ENCODE measurements around the gene IQSEC3.

IQSEC3 gene

DNA sequence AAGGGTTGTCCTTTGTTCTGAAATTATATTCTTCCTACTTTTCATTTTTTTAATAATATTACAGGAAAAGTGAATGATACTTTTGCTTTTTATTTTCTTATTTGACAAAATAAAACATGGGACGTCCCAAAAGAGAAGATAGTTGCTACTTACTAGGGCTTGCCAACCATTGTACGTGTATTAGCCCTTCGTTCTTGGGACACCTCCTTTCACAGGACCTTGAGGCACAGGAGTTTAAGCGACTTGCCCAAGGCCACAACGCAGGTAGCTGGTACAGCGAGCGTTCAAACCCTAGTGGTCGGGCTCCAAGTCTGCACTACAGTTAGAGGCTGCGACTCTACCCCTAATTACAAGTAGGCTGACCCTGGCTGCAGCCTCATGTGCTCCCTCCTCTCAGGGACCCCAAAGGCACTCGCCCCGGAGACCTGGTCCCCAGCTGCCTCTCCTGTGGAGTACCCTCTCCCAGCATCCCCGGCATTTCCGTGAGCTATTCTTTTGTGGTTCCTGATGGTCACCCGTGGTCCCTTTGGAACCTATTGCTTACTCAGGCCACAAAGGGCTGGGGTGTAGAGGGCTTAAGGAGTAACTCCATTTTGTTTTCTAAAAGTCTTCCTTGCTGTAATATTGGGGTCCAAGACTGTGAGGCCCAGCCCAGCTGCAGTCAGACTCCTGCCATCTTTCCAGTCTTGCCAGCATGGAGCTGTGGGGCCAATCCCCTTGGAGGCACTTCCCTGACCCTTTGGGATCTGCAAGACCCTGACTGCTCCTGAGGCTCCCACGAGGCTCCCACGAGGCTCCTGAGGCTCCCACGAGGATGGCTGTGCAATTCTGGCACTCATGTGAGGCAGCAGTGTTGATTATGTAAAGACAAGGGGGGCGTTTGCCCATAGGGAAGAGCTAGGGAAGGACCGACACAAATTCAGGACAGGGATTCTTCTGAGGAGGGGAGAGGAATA, 49.7 kb downstream of the IQSEC3 start:
- WGBS, 2 donors (ENCODE audit: extremely low coverage in 2 of 2, insufficient read length in 2 of 2, insufficient replicate concordance in 1 of 2): no CpG with 5 or more reads among the region's 19 CpGs
- no peak overlapping the region for H3K14ac ChIP-seq (ENCODE audit: low read length)
- H3K27me3 ChIP-seq (ENCODE audit: control insufficient read depth in 3 of 3, insufficient read depth in 3 of 3, low read depth in 1 of 3, low read length in 3 of 3): peaks cover 0 to 21% (median 0%) of the 10 kb centered on the region in 3 experiments

DNA sequence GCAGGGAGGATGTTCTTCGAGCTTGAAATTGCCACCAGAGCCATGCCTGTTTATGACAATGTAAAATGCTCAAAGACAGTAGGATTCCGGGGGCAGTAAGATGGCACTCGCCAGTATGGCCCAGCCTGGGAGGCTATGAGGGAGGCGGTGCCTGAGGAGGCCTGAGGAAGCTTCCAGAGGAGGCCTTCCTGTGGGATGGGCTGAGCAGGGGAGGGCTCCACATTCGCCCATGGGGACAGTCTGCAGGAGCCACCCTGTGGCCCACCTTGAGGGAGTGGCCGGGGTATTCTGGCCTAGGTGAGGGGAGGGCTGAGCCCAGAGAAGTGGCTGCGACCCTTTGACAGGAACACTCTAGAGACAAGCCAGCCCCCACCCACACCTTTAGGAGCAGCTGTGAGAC, 50.7 kb downstream of the IQSEC3 start:
- WGBS, 2 donors (ENCODE audit: extremely low coverage in 2 of 2, insufficient read length in 2 of 2, insufficient replicate concordance in 1 of 2): no CpG with 5 or more reads among the region's 7 CpGs
- no peak overlapping the region for H3K4ac ChIP-seq (ENCODE audit: low read length)
- no peaks in the 10 kb centered on the region for H3K79me1 ChIP-seq (ENCODE audit: low read depth, low read length)
- H3K36me3 ChIP-seq (replicated peaks in 1 of 2; ENCODE audit: control insufficient read depth in 2 of 2, insufficient read depth in 2 of 2, low read length in 2 of 2): no peaks in the 10 kb centered on the region
- no peak overlapping the region for H2BK120ac ChIP-seq (ENCODE audit: low read depth, low read length)
- no peak overlapping the region for H4K91ac ChIP-seq (ENCODE audit: low read depth, low read length, poor library complexity)
- no peak overlapping the region for H2BK12ac ChIP-seq (ENCODE audit: low read length)
- H4K8ac ChIP-seq (ENCODE audit: low read depth, low read length): no peak overlapping the region
- no peak for DNase-seq (ENCODE audit: low spot score)
- no peaks in the 10 kb centered on the region for H3K9me3 ChIP-seq (replicated peaks in 1 of 2; ENCODE audit: control insufficient read depth in 2 of 2, insufficient read depth in 1 of 2, low read depth in 1 of 2, low read length in 2 of 2)
- H3K4me1 ChIP-seq (ENCODE audit: control insufficient read depth in 2 of 2, insufficient read depth in 1 of 2, low read depth in 1 of 2, low read length in 2 of 2): no peaks in the 10 kb centered on the region
- H3K4me2 ChIP-seq (ENCODE audit: insufficient read depth, low read length, poor library complexity, severe bottlenecking): no peak overlapping the region
- no peak overlapping the region for H2AFZ ChIP-seq (ENCODE audit: low read length)
- peak overlapping the region; percentile 33 for H2BK15ac ChIP-seq (ENCODE audit: low read length)
- H2BK5ac ChIP-seq (ENCODE audit: low read length): no peak overlapping the region
- H3K27ac ChIP-seq (replicated peaks; ENCODE audit: low read length): no peak overlapping the region
- peak overlapping the region; percentile 68 for H3K18ac ChIP-seq (ENCODE audit: low read length)
- H3K14ac ChIP-seq (ENCODE audit: low read length): no peak overlapping the region
- H2AK5ac ChIP-seq (ENCODE audit: low read depth, low read length): no peak overlapping the region
- H3K4me3 ChIP-seq (ENCODE audit: low read length in 2 of 2): no peak overlapping the region
- peaks cover 0 to 15% (median 0%) of the 10 kb centered on the region in 3 experiments for H3K27me3 ChIP-seq (ENCODE audit: control insufficient read depth in 3 of 3, insufficient read depth in 3 of 3, low read depth in 1 of 3, low read length in 3 of 3)
- H3K23ac ChIP-seq (ENCODE audit: low read depth, low read length, poor library complexity): no peak overlapping the region
- H3K9ac ChIP-seq (ENCODE audit: low read depth, low read length, poor library complexity): no peak overlapping the region

More for the DNA sequence above, 49.7 kb downstream of the IQSEC3 start:
- Histone ChIP-seq H2AFZ (ENCODE audit: low read length) (no peak overlapping the region), H2BK15ac (ENCODE audit: low read length) (no peak overlapping the region), H4K8ac (ENCODE audit: low read depth, low read length) (no peak overlapping the region), H4K91ac (ENCODE audit: low read depth, low read length, poor library complexity) (no peak overlapping the region), H3K23ac (ENCODE audit: low read depth, low read length, poor library complexity) (no peak overlapping the region), H3K9me3 (replicated peaks in 1 of 2; ENCODE audit: control insufficient read depth in 2 of 2, insufficient read depth in 1 of 2, low read depth in 1 of 2, low read length in 2 of 2) (no peaks in the 10 kb centered on the region), H2BK120ac (ENCODE audit: low read depth, low read length) (no peak overlapping the region), H2BK5ac (ENCODE audit: low read length) (no peak overlapping the region), H3K18ac (ENCODE audit: low read length) (no peak overlapping the region), H2BK12ac (ENCODE audit: low read length) (no peak overlapping the region), H3K9ac (ENCODE audit: low read depth, low read length, poor library complexity) (no peak overlapping the region), H3K27ac (replicated peaks; ENCODE audit: low read length) (no peak overlapping the region), H2AK5ac (ENCODE audit: low read depth, low read length) (no peak overlapping the region), H3K4ac (ENCODE audit: low read length) (no peak overlapping the region), H3K36me3 (replicated peaks in 1 of 2; ENCODE audit: control insufficient read depth in 2 of 2, insufficient read depth in 2 of 2, low read length in 2 of 2) (no peaks in the 10 kb centered on the region), H3K4me1 (ENCODE audit: control insufficient read depth in 2 of 2, insufficient read depth in 1 of 2, low read depth in 1 of 2, low read length in 2 of 2) (no peaks in the 10 kb centered on the region), H3K79me1 (ENCODE audit: low read depth, low read length) (no peaks in the 10 kb centered on the region), H3K4me2 (ENCODE audit: insufficient read depth, low read length, poor library complexity, severe bottlenecking) (no peak overlapping the region), H3K4me3 (ENCODE audit: low read length in 2 of 2) (no peak overlapping the region)
- no peak for DNase-seq (ENCODE audit: low spot score)

DNA sequence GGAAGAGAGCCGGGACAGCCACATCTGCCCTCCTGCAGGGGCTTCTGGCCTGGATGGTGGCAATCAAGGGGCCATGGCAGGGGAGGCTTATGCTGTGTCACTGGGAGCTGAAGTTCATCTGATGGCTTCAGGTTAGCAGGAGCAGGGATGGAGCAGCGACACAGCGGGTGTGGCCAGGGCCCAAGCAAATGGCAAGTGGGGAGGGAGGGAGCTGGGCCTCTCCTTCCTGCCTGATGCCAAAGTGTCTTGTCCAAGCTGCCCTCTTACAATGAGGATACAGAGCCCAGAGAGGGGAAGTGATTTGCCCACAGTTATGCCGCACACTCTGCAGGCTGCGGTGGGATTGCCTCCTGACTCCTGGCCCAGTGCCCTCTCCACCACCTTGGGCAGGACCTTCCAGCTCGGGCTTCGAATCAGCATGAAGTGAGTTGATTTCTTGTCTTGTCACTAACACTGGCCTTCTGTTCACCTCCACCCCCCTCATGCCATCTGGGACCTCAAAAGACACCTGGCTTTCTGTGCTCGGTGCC, 51.3 kb downstream of the IQSEC3 start:
- no CpG with 5 or more reads among the region's 8 CpGs for WGBS, 2 donors (ENCODE audit: extremely low coverage in 2 of 2, insufficient read length in 2 of 2, insufficient replicate concordance in 1 of 2)

DNA sequence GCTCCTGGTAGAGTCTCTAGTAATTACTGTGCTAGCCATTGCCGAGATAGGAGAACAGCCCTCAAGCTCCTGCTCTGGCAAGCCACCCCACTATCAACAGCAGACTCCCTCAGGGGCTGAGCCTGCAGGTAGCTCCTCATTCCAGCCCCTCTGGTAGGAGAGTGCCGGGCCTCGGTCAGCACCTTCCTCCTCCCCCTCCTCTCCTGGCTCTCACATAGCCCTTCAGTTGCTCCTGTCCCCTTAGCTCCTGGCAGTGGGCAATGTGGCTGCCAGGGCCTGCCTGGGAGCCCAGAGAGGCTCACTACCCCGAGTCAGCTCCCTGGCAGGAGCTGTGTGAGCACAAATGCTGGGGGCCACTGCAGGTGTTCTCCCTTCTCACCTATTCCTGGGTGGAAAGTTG, 52.0 kb downstream of the IQSEC3 start:
- Histone ChIP-seq H2BK5ac (ENCODE audit: low read length) (no peak overlapping the region), H3K27me3 (ENCODE audit: control insufficient read depth in 3 of 3, insufficient read depth in 3 of 3, low read depth in 1 of 3, low read length in 3 of 3) (peaks cover 0 to 9% (median 0%) of the 10 kb centered on the region in 3 experiments), H3K4me3 (ENCODE audit: low read length in 2 of 2) (no peak overlapping the region), H2AFZ (ENCODE audit: low read length) (no peak overlapping the region), H3K9me3 (replicated peaks in 1 of 2; ENCODE audit: control insufficient read depth in 2 of 2, insufficient read depth in 1 of 2, low read depth in 1 of 2, low read length in 2 of 2) (no peaks in the 10 kb centered on the region), H3K4ac (ENCODE audit: low read length) (no peak overlapping the region), H3K79me1 (ENCODE audit: low read depth, low read length) (no peaks in the 10 kb centered on the region), H3K23ac (ENCODE audit: low read depth, low read length, poor library complexity) (no peak overlapping the region), H3K18ac (ENCODE audit: low read length) (no peak overlapping the region), H2BK120ac (ENCODE audit: low read depth, low read length) (no peak overlapping the region), H3K36me3 (replicated peaks in 1 of 2; ENCODE audit: control insufficient read depth in 2 of 2, insufficient read depth in 2 of 2, low read length in 2 of 2) (no peaks in the 10 kb centered on the region), H2AK5ac (ENCODE audit: low read depth, low read length) (no peak overlapping the region), H2BK12ac (ENCODE audit: low read length) (no peak overlapping the region), H3K9ac (ENCODE audit: low read depth, low read length, poor library complexity) (no peak overlapping the region), H3K4me2 (ENCODE audit: insufficient read depth, low read length, poor library complexity, severe bottlenecking) (no peak overlapping the region), H4K8ac (ENCODE audit: low read depth, low read length) (no peak overlapping the region), H3K27ac (replicated peaks; ENCODE audit: low read length) (no peak overlapping the region), H4K91ac (ENCODE audit: low read depth, low read length, poor library complexity) (no peak overlapping the region), H2BK15ac (ENCODE audit: low read length) (no peak overlapping the region), H3K14ac (ENCODE audit: low read length) (no peak overlapping the region), H3K4me1 (ENCODE audit: control insufficient read depth in 2 of 2, insufficient read depth in 1 of 2, low read depth in 1 of 2, low read length in 2 of 2) (no peaks in the 10 kb centered on the region)
- no peak for DNase-seq (ENCODE audit: low spot score)
- WGBS, 2 donors (ENCODE audit: extremely low coverage in 2 of 2, insufficient read length in 2 of 2, insufficient replicate concordance in 1 of 2): no CpG with 5 or more reads among the region's 4 CpGs

More for the DNA sequence above, 51.3 kb downstream of the IQSEC3 start:
- Histone ChIP-seq H2AK5ac (ENCODE audit: low read depth, low read length) (peak overlapping the region; percentile 11), H3K9me3 (replicated peaks in 1 of 2; ENCODE audit: control insufficient read depth in 2 of 2, insufficient read depth in 1 of 2, low read depth in 1 of 2, low read length in 2 of 2) (no peaks in the 10 kb centered on the region), H2BK5ac (ENCODE audit: low read length) (no peak overlapping the region), H3K79me1 (ENCODE audit: low read depth, low read length) (no peaks in the 10 kb centered on the region), H3K23ac (ENCODE audit: low read depth, low read length, poor library complexity) (no peak overlapping the region), H3K4me3 (ENCODE audit: low read length in 2 of 2) (no peak overlapping the region), H3K14ac (ENCODE audit: low read length) (no peak overlapping the region), H2BK15ac (ENCODE audit: low read length) (peak overlapping the region; percentile 33), H4K8ac (ENCODE audit: low read depth, low read length) (no peak overlapping the region), H3K9ac (ENCODE audit: low read depth, low read length, poor library complexity) (no peak overlapping the region), H2BK120ac (ENCODE audit: low read depth, low read length) (no peak overlapping the region), H3K27me3 (ENCODE audit: control insufficient read depth in 3 of 3, insufficient read depth in 3 of 3, low read depth in 1 of 3, low read length in 3 of 3) (peaks cover 0 to 15% (median 0%) of the 10 kb centered on the region in 3 experiments), H3K18ac (ENCODE audit: low read length) (peak overlapping the region; percentile 36), H3K4me2 (ENCODE audit: insufficient read depth, low read length, poor library complexity, severe bottlenecking) (no peak overlapping the region), H2AFZ (ENCODE audit: low read length) (no peak overlapping the region), H4K91ac (ENCODE audit: low read depth, low read length, poor library complexity) (no peak overlapping the region), H2BK12ac (ENCODE audit: low read length) (no peak overlapping the region), H3K4me1 (ENCODE audit: control insufficient read depth in 2 of 2, insufficient read depth in 1 of 2, low read depth in 1 of 2, low read length in 2 of 2) (no peaks in the 10 kb centered on the region), H3K36me3 (replicated peaks in 1 of 2; ENCODE audit: control insufficient read depth in 2 of 2, insufficient read depth in 2 of 2, low read length in 2 of 2) (no peaks in the 10 kb centered on the region), H3K27ac (replicated peaks; ENCODE audit: low read length) (no peak overlapping the region), H3K4ac (ENCODE audit: low read length) (no peak overlapping the region)
- no peak for DNase-seq (ENCODE audit: low spot score)

Measured in neuronal stem cell (in vitro differentiated cells).